Sciatic nerve (tissue), 2 donors: ENCODE data around the gene HOXB1. TPM values are rescaled to one million over a fixed set of nuclear protein-coding genes. Genes with fewer than 3 reads are reported as not detected.

Source experiments
- ATAC-seq: fragments of 200-7000 bp; cut with Tn5 transposase; one replicate; pipeline ENCODE4 v1.9.1; 2020; ENCODE audit warnings: mild to moderate bottlenecking, moderate library complexity
- DNase-seq: peaks from one replicate; pipeline ENCODE4 v3.0.0-alpha.2; 2020; ENCODE audit warnings: low spot score
- intact Hi-C: fragments of 100-400 bp; cut with DNase I; formaldehyde crosslinking; loops from one replicate; pipeline ENCODE4 v1.14.2; 2022
- total RNA-seq: library from RNA; stranded (reverse); fragmentation: NEBNext Ultra II Directional; extraction: Animal tissue kit (Norgen Biotek cat#: 25700); gene quantifications from one replicate; pipeline ENCODE4 v1.2.1, GENCODE V29; 2021
- donor health status: DM: no; HTN: no; CAD: no.
- donor health status: DM: no; HTN: no; CAD: no.

Gene HOXB1
- total RNA-seq, 1 donor from 2014 or later, result not detected

DNA sequence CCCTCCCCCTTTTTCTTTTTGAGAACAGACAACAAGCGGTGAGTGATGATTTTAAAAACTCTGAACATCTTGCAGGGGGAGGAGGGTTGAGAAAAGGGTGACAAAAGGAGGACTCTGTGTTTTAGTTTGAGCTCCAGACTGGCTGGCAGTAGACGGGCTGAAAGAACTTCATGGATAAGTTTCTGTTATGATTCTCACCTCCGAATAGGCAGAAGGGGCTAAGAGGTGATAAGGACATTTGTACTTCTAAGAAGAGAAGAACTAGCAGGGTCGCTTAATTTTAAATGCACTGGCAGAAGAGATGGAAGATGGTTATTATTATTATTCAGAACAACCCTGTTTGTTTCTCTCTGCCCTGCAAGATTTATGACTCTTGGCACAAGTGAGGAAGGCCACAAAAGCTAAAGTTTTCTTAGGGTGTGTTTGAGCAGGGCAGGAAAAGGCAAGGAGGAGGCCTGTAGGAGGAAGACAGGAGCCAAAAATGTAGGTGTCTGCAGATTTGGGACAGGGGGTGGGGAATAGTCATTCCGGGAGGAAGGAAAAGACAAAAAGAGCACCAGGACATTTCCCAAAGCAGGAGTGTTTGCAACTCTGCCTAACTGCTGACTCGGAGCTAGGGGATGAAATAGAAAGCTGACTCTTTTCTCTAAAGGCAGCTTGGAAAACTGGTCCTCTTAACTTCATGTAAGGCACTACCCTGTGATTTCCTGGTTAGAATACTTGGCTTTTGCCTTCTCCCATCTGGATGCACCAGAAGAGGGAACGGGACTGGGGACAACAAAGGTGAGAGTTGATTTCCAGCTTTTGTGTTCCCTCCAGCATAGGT, 26.0 kb upstream of the HOXB1 start:
- intact Hi-C loops, result no loop called here
- DNase-seq (no peak), ATAC-seq (no peak)

DNA sequence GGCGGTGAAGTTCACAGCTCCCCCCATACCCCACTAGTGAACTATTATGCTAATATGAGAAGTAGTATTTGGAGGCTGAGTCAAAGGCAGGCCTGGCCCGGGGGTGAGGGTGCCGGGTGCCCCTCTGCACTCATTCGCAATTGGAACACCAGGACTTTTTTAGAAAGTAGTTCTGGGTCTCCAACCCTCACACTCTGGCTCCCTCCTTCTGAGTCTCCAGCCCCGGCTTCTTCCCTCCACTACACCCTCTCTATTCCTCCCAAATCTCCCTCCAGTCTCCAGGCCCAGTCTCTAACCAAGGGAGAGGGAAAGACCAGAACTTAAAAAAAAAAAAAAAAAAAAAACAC, 25.4 kb upstream of the HOXB1 start:
- ATAC-seq (no peak), DNase-seq (no peak)
- intact Hi-C loops, result no loop called here

DNA sequence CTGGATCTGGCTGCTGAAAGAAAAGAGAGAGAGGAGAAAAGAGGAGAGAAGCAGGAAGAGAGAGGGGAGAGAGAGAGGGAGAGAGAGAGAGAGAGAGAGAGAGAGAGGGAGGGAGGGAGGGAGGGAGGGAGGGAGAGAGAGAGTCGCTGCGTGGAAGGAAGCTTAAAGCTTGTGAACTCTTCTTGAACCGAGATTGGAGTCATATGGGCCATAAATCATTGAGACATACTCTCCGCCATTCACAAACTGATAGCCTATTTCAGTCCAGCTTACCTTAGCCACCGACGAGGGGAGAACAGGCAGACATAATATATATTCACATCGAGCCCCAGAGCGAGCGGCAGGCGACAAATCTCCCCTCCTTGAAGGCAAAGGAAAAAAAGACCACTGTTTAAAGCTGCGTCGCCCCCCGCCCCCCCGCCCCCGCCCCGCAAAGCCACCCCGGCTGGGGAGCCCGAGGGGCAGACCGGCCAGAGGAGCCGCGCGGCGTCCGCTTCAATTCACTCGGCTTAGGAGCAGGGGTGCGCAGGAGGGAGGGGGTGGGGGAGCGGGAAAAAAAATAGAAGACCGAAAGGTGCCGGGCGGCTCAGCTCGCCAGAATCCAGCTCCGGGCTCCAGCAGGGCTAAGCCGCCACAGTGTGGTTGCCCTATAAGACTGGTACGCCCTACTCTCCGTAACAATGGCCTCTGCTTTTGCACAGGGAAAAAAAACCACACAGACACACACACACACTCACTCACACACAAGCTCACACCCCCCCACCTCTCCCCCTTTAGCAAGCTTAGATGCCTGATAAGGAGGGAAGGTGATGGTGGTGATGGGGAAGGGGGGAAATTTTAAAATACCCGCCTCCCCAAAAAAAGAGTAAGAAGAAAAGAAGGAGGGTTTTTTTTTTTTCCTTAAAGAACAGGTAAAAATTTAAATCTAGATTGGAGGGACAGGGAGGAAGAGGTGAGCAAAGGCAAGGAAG, 24.7 kb upstream of the HOXB1 start:
- intact Hi-C loops, result loop anchor here (2.0 kb wide), 1 partner anchor 21 kb away; no protein-coding TSS in a partner anchor
- ATAC-seq (peak; percentile 56), DNase-seq (no peak)

DNA sequence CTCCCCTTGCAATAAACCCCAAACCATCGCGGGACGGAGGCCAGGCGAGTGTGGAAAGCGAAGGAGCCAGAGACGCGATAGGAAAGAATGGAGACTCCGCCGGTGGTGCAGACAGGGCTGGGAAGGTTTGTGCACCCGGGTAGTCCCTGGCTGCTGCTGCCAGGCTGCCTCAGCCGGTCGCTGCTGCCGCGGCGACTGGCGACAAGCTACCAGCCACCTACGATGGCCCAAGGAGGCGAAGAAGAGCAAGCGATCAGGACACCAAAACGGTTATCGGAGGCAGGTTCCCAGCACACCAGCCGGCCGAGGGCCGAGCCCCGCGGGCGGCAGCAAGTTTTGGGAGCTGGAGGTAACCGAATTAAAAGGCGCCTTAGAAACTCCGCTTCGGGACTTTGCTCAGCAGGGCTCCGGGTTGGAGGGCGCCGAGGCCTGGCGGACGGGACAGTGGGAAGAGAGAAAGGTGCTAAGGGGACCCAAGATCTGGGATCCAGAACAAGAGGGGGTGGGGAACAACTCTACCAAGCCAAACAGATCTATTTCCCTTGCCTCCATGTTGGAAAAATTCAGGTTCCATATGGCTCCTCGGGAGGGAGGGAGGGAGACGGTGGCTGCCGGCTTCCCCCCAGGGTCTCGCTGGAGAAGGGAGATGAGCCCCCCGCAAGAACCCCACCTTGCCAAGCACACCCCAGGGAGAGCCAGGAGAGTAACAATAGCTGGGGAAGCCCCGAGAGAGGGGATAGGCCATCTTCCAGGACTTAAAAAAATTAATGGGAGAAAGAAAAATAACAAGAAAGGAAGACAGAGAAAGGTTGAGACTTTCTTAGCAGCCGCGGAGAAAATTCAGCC, 23.8 kb upstream of the HOXB1 start:
- ATAC-seq, result no peak
- no peak for DNase-seq
- intact Hi-C loops, result loop anchor here (2.0 kb wide), 1 partner anchor 22 kb away; no protein-coding TSS in a partner anchor

DNA sequence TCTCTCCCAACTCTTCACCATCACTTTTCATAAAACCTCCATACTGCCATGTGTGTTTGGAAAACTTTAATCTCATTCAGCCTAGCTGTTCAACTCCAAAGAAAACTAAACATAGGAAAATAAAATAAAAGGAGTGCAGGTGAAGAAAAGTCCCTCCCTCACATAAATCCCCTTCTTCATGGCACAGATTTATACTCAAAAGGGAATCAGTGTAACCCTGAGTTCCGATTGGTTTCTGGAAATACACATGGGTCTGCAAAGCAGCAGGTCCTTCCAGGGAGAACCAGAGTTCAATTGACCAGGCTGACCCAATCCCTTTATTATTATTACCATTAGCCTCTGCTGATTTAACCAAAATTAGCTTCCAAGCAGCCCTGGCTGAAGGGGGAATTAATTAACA, 23.0 kb upstream of the HOXB1 start:
- intact Hi-C loops, result loop anchor here (2.0 kb wide), 1 partner anchor 23 kb away; no protein-coding TSS in a partner anchor
- ATAC-seq, result no peak

DNA sequence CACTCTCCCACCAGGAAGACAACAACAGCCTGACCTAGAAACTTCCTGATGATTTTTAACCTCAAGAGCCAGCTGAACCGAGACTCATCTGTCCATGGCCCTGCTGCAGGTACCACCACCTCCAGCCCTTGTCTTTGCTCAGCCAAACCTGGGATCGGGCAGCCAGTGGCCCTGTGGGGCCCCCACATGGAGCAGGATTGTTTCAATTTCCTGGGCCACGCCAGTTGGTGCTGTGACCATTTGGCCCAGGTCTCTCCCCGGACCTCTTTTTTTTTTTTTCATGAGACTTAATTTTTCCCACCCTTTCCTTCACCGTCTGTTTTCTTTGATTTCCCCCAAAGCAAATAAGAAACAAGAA, 22.4 kb upstream of the HOXB1 start:
- ATAC-seq (no peak), DNase-seq (no peak)
- intact Hi-C loops, result no loop called here

More for the DNA sequence above, 23.0 kb upstream of the HOXB1 start:
- DNase-seq, result no peak

DNA sequence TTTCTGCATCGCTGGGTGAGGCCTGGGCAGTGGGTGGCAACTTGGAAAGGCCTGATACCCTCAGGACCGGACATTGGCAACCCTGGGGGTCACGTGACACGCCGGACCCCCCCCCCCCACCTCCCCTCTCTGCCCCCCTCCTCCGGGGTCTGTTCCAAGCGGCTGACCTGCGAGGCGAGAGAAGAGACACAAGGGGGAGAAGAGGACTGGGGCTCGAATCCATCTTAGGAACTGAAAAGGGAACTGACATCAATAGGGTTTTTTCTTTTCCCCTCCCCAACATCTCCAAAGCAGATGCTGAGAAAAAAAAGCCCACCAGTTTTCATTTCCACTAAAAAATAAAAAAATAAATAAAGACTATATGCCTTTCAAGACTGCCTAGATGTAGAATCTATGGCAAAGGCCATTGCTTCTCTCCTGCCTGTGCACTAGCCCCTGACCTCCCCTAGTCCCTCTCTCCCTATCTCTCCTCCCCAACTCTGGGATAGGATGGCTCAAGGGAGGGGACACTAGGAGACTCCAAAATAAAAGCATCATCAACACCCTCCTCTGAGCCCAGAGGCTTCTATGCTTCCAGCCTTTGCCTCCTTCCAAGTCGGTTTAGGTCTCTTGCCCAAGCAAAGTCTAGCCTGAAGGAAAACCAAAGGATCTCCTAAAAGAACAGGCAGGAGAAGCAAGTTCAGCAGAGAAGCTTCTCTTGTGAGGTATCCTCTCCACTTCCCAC, 21.8 kb upstream of the HOXB1 start:
- ATAC-seq (peak; percentile 32), DNase-seq (no peak)
- intact Hi-C loops, result no loop called here

DNA sequence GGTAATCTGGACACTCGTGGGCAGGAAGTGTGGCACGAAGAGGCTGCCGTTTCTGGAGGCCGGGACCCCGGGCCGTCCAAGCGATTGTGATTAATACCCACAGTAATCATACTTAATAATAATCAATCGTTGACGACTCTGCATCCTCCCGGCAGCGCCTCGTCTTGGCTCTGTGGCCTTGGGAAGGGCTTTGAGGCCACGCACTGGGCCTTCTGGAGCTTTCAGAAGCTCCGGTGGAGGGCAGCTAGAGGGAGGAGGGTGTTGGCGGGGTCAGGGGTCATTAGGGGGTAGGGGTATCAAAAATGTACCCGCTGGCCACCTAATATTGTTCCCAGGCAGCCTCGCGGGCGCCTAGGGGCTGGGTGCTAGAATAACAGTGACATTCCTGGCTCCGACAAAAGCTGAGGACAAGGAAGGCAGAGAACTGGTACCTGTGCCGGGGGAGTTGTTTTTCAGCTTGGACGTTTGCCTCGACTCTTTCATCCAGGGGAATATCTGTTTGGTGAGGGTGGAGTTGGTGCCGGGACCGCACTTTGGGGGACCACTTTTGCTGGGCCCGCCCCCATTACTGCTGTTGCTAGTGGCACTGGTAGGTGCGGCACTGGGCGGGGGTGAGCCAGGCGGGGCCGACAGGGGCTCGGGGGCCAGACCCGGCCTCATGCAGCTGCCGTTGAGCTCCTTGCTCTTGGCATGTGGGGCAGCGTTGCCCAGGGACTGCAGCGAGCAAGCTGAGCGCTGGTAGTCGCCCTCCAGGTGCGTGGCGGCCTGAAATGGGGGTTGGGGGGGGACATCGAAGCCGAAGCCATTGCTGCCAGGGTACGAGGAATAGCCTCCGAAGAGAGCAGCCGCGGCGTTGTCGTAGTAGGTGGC, 21.0 kb upstream of the HOXB1 start:
- no peak for ATAC-seq

DNA sequence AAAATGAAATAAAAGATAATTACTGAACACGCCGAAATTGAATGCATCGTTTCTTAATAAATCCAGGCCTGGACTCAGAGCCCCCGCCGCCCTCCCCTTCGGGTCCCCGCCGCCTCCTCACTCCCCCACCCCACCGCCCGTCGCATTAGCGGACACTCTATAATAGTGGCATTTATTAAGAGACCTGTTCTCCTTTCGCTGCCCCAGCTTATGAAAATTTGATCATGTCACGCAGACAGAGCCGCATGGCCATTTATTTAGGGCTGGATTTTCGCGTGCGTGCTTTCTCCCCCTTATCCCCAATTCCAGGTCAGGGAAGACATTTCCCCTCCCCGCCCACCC, 20.4 kb upstream of the HOXB1 start:
- ATAC-seq (no peak), DNase-seq (no peak)
- intact Hi-C loops, result loop anchor here (2.0 kb wide), 1 partner anchor 62 kb away; no protein-coding TSS in a partner anchor

More for the DNA sequence above, 21.0 kb upstream of the HOXB1 start:
- no peak for DNase-seq
- intact Hi-C loops, result loop anchor here (2.0 kb wide), 1 partner anchor 61 kb away; no protein-coding TSS in a partner anchor

DNA sequence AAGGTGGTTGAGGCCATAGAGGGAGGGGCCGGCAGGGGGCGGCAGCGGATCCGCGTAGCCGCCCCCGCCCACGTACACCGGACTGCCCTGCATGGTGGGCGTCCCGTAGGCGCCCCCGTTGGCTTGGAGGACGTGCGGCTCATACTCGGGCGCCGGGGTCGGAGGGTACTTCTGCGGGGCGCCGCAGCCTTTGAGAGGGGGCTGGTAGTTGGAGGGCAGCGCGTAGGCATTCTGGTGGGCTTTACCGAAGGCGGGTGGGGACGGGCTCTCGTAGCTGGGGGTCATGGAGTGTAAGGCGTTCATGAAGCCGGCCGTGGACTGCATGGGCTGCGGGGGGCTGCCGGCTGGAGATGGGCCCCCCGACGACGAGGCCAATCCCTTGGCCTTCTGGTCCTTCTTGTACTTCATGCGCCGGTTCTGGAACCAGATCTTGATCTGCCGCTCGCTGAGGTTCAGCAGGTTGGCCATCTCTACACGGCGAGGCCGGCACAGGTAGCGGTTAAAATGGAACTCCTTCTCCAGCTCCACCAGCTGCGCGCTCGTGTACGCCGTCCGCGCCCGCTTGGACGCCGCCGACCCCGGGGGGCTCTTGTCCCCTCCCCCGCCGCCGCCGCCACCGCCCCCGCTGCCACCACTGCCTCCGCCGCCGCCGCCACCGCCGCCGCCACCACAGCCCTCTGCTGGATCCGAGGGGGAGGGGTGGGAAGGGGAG, 19.8 kb upstream of the HOXB1 start:
- ATAC-seq, result no peak
- no peak for DNase-seq
- intact Hi-C loops, result loop anchor here (2.0 kb wide), 1 partner anchor 62 kb away; no protein-coding TSS in a partner anchor

DNA sequence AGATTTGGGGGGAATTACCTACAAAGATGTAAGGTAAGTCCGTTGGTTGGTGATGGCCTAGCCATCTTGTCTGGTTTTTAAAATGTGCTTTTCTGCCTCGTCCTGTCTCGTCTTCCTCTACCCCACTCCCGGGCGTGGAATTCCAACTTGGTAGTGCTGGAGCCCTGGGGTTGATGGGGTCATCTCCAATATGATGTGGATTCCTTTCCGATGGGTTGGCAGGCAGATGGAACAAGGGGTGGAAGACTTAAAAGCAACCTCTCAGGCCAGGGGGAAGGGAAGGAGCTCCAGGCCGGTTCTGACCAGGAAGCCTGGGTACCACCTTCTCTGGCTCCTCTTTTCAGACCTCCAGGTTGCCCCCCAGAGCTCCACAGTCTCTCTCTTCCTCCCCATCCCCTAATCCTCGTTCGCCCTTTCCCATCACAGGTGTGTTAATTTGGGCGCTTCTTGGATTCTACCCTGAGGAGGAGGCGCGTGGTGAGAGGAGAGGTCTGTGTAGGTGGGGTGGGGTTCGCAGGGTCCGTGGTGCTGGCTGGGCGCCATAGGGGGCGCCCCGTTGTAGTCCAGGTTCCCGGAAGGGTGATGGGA, 19.2 kb upstream of the HOXB1 start:
- intact Hi-C loops, result loop anchor here (2.0 kb wide), 1 partner anchor 63 kb away; no protein-coding TSS in a partner anchor
- no peak for DNase-seq
- no peak for ATAC-seq

DNA sequence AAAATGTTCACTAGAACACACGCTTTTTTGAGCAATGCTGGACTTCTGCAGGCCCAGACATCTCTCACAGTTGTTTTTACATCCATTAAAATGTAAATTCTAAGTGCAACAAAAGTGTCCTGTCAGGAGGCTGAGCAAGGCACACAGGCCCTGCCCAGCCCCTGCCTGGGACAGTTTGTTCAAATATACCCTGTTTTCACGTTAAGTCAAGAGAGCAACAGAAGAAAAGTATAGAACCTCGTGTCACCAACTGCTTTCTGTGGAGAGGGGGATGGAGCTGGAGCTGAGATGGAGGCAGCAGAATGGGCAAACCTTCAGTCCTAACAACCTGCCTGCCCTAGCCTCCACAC, 18.4 kb upstream of the HOXB1 start:
- DNase-seq, result no peak
- ATAC-seq, result no peak
- intact Hi-C loops, result no loop called here

DNA sequence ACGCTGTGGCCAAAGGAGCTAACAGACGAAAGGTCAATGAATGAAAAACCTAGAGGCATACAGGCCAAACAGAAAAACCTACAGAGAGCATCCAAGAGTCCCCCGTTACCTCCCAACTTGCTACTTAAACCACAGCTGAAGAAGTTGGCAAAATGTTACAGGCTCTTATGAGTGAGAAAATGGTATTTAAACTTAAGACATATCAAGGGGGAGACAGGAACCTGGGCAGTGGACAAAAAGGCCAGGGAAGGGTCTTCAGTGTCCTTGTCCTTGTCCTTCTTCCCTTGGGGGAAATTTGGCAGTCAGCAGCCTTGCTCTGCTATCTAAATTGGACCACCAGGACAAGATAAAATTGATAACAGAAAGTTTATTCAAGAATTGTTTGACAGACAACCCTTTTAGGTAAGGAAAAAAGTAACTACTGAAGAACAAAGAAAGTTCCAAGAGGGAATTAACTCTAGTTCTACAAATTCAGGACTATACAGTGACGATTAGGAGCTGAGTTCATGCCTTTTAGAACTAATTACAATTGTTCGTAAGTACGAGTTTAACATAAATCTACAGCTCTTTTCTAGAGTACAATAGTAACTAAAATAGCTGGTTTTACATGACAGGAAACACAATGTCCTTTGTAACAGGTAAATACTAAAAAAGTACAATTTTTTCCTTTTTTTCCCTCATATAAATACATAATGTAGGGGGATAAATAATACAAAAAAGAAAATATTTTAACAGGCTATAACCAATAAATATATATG, 17.9 kb upstream of the HOXB1 start:
- intact Hi-C loops, result no loop called here
- DNase-seq (no peak), ATAC-seq (no peak)

DNA sequence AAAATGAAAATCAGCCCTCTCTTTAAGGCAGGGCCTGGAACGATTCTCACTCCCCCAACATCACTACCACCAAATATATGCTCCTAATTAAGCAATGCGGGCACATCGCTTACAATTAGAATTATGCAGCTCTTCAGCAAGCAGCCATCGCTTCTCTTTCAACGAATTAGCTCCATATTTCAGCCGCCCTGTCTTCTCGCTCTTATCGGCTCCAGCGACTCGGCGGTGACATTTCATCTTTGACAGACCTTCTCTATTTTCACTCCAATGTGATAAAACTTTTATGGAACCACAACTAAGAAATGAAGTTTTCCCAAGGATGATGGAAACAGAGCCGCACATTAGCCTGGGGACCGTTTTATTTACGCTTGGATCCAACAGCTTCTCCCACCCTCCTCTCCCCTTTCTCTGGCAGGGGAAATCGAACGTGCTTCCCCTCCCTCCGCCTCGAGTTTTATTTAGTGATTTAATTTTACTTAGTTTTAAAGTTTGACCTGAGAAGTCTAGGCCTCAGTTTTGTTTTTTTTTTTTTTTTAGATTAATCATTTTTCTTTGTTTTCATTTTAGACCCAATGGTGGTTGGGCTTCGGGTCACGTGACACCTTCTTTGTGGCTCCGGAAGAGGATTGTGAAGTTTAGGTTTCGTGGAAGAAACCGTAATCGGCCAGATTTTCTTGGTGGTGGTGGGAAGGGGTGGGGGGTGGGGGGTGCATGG, 17.2 kb upstream of the HOXB1 start:
- intact Hi-C loops, result no loop called here
- DNase-seq, result no peak

More for the DNA sequence above, 17.2 kb upstream of the HOXB1 start:
- no peak for ATAC-seq
